Posterior vena cava (tissue), 2 donors: ENCODE measurements around the gene ADAR. TPM values are rescaled to one million over a fixed set of nuclear protein-coding genes. Genes with fewer than 3 reads are reported as not detected.

Source experiments
- DNase-seq: peaks from one replicate; pipeline ENCODE4 v3.0.0-alpha.2; 2020; ENCODE audit warnings: low spot score
- intact Hi-C, 2 donors: fragments of 100-400 bp; cut with DNase I; formaldehyde crosslinking; loops; one replicate each; pipeline versions ENCODE4 v1.14.1 to v1.14.2; 2022 to 2023
- total RNA-seq, 2 donors: library from RNA; stranded (reverse); fragmentation: NEBNext Ultra II Directional; extraction: Animal tissue kit (Norgen Biotek cat#: 25700); gene quantifications; one replicate each; pipeline ENCODE4 v1.2.1, GENCODE V29; 2021
- donor health status: DM: yes; HTN: yes; CAD: no.
- donor health status: DM: yes; HTN: yes; CAD: no.

ADAR gene
- total RNA-seq, 2 donors from 2014 or later, result 104 to 106 TPM

DNA sequence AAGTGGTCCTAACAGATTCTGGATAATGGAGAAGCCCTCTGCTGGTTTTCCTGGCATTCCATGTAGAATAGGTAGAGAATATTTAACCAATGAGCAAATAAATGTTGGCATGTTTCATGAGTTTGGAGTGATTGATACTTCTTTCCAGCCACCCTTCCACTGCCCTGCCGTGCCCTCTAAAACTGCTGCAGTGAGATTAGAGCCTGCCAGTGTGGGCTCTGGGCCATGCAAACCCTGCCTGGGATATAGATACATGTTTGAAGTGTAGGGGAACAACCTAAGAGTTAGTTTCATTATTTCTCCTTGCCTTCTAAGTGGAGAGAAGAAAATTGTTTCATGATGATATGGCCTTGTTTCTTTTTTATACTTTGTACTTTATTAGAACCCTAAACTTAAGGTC is 60.0 kb downstream of the ADAR start:
- no peak for DNase-seq
- intact Hi-C loops, result loop anchor here (5.0 to 10.0 kb wide), 2 partner anchors 61 to 63 kb away; no protein-coding TSS in a partner anchor

DNA sequence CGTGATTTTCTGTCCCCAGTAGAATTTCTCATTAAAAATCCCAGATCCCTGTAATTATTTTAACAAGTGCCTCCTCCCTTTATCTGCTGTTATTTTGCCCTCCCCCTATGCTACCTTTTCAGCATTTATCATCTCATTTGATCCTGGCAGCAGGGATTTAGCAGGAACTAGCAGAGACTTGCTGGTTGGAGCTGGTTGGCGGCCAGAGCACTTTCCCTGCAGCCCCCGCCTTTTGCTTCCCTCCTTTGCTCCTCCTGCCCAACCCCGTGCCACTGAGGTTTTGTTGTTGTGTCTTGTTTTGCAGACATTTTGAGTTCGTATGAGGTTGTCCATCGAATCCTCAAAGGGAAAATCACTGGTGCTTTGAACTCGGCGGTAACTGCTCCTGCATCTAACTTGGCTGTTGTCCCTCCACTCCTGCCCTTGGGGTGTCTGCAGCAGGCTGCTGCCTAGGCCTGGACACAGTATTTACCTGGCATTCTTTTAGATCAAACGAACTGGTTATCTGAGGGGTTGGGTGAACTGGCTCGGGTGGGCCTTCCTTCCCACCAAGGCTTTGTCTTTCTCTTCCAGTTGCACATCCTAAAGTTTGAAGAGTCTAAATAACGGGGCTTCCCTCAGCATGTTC is 60.8 kb downstream of the ADAR start:
- no peak for DNase-seq
- intact Hi-C loops, result loop anchor here (5.0 to 10.0 kb wide), 2 partner anchors 60 to 62 kb away; no protein-coding TSS in a partner anchor

DNA sequence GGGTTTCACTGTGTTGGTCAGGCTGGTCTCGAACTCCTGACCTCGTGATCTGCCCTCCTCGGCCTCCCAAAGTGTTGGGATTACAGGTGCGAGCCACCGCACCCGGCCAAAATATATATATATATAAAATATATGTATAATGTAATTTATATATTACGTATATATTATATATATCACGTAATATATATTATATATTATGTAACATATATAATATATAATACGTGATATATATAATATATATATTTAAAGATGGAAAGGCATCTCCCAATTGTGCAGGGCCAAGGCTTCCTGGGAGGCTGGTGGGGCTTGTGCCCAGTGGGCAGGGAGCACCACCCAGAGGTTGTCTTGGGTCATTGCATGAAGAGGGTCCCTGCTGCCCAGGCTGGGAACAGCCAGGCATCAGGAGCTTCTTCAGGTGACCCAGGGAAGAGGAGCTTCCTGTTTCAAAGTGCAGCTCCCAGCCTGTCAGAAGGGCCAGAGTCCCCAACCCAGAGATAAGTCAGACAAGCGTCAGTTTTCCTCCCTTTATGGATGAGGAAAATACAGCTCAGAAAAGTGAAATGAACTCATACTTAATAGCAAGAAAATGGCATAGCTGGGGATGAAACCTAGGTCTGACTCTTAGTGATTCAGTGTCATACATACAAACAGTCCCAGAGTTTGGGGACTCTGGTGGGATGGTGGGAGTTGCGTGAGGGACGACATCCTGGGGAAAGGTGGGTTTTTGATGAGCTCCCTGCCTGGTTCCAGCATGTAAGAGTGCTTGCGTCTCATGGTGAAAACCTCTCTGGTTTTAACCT is 61.5 kb downstream of the ADAR start:
- intact Hi-C loops, result loop anchor here (5.0 to 10.0 kb wide), 2 partner anchors 59 to 62 kb away; no protein-coding TSS in a partner anchor
- no peak for DNase-seq

DNA sequence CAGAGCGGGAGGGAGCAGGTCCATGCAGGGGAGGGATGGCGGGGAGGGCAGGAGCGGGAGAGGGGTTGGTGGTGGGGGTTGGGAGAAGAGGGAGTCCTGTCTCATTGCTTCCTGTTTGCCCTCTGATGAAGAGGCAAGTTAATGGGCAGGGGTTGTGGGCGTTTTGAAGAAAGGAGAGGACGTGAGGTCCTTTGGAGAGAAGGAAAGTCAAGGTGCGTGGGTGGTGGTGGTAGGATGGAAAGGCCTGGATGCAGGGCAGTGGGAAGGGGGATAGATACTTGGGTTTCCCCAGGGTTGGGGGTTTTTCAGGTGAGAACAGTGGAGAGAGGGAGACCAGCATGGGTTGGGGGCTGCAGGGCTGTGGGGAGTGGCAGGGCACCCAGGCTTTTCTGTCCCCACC is 66.8 kb downstream of the ADAR start:
- intact Hi-C loops, result loop anchor here in 1 of 2 donors (10.0 kb wide), 1 partner anchor 56 kb away; no protein-coding TSS in a partner anchor
- no peak for DNase-seq

DNA sequence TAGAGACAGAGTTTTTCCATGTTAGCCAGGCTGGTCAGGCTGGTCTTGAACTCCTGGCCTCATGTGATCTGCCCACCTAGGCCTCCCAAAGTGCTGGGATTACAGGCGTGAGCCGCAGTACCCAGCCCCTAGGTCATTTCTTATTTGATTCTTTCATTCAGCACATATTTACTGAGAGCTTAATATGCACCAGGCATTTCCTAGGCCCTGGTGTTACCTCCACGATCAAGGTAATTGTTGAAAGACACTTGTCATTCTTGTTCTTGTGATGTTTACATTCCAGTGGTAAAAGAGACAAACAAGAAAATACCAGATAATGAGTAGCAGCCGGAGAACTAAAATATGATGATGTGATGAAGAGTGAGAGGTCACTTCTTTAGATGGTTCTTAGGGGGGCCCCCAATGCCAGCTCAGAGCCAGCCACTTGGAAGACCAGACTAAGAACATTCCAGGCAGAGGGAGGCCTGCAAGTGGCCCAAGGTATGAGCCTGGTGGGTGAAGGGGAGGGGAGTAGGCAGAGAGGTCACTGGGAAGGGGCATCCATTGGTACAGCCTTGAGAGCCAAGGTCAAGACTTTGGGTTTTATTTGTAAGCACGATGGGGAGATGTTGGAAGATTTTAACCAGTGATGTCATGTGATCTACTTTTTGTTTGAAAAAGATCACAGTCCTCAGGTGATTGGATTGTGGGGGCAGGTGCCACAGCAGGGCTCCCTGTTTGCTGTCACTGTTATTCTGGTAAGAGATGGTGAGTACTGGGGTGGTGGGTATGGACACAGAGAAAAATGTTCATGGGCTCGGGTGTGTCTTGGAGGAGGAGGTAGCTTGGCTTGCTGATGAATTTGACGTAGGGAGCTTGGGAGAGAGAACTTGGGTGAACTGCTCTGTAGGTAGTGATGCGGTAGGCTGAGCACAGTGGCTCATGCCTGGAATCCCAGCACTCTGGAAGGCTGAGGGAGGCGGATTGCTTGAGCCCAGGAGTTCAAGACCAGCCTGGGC is 68.2 kb downstream of the ADAR start:
- intact Hi-C loops, result loop anchor here in 1 of 2 donors (10.0 kb wide), 1 partner anchor 55 kb away; no protein-coding TSS in a partner anchor
- DNase-seq, result no peak

DNA sequence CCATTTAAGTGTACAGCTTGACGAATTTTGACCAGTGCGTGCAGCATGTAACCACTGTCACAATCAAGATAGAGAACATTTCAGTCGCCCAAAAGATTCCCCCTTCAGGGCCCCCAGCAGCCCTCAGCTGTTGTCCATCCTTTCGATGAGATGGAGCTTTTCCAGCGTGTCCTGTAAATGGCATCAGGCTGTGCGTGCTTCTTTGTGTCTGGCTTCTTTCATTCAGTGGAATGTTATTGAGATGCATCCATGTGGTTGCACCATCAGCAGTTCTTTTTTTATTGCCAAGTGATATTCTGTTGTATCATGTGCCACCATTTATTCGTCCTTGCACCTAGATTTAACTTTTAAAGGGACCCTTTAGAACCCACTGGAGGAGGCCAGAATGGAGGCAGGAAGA is 71.4 kb downstream of the ADAR start:
- no peak for DNase-seq
- intact Hi-C loops, result no loop called here

DNA sequence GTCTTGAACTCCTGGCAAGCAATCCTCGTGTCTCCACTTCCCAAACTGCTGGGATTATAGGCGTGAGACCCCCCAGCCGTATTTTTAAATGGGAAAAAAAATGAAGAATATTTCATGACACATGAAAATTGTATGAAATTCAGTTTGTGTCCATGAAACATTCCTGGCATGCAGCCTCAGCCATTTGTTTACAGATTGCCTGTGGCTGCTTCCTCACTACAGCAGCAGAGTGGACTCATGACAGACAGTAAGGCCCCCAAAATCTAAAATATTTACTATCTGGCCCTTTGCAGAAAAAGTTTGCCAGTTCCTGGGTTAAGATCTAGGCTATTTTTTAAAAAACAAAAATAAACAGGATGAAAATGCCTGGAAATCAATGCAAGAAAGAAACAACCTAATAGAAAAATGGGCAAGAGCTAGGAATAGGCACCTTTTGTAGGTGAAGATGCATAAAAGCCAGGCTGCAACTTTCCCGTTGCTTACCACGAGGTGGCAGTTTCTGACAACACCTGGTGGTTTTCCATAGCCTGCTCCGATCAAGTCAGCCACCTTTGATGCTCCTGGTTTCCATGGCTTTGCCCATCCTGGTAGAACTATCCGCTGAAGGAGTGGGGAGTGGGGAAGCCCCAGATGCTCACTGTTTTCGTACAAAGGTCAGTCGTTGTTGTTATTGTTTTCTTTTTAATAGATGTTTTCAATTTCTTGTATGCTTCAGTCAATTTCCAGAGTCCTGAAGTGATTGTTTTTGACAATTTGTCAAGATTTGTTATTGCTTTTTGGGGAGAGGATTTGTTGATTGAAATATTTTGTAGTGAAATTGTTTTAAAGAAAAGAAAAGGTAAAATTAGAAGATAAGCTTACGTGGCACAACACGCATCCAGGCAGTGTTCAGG is 73.8 kb downstream of the ADAR start:
- intact Hi-C loops, result no loop called here
- DNase-seq, result no peak

Other genes starting within 250 kb of the ADAR start
- 10 to 100 TPM; 19.6 to 24.1 TPM for gene IL6R, start 202.8 kb downstream of the ADAR start, total RNA-seq
- gene TDRD10, start 106.0 kb downstream of the ADAR start, total RNA-seq, result 1 to 10 TPM; 3.4 to 5.8 TPM
- 10 to 100 TPM; 17.9 to 22.9 TPM for gene SHE, start 105.8 kb downstream of the ADAR start, total RNA-seq
- gene UBE2Q1, start 49.5 kb downstream of the ADAR start, total RNA-seq, result 10 to 100 TPM; 44.8 to 45.4 TPM
- gene CHRNB2, start 40.4 kb downstream of the ADAR start, total RNA-seq, result not detected